Fibroblast of villous mesenchyme (primary cell): Measurements from ENCODE around the gene ANKH. TPM values are rescaled to one million over a fixed set of nuclear protein-coding genes. Genes with fewer than 3 reads are reported as not detected.

Experiments
- DNase-seq: peaks from one replicate; pipeline ENCODE4 v3.0.0-alpha.2; 2010; ENCODE audit warnings: low read depth
- H3K4me3 ChIP-seq: 2 replicates; pipeline ENCODE4 v1.5.1; 2011; ENCODE audit warnings: low read depth, mild to moderate bottlenecking, low read length
- total RNA-seq: library from RNA; depleted of rRNA; stranded (reverse); fragments of >200 nt; gene quantifications from 2 replicates; pipeline ENCODE4 v1.2.3, GENCODE V29; 2012
- TF ChIP-seq, protein P1 (sequence below): IDR thresholded peaks from 2 replicates; pipeline ENCODE4 v1.5.1; 2012; ENCODE audit warnings: low read depth, mild to moderate bottlenecking, low read length; ENCODE audit not compliant: insufficient read depth

Gene ANKH
- total RNA-seq, 1 donor: 8.2 TPM

DNA sequence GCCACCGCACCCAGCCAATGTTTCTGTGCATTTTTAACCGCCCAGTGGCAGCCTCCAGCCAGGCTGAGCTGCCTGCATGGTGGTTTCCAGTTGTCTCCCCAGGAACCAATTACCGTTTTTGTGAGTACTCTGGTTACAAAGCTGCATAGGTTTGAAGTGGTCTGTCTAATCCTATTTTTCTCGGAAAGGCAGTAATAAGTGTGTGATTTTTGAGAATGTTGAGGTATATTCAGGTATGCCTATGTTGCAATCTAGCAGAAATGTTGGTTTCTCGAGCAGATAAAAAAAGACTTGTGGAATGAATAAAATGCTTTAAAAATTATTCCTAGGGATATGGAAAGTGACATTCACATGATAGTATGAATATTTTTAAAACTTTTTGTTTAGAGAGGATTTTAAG is 41.5 kb upstream of the ANKH start:
- DNase-seq: peak; percentile 49
- TF ChIP-seq, protein P1, sequence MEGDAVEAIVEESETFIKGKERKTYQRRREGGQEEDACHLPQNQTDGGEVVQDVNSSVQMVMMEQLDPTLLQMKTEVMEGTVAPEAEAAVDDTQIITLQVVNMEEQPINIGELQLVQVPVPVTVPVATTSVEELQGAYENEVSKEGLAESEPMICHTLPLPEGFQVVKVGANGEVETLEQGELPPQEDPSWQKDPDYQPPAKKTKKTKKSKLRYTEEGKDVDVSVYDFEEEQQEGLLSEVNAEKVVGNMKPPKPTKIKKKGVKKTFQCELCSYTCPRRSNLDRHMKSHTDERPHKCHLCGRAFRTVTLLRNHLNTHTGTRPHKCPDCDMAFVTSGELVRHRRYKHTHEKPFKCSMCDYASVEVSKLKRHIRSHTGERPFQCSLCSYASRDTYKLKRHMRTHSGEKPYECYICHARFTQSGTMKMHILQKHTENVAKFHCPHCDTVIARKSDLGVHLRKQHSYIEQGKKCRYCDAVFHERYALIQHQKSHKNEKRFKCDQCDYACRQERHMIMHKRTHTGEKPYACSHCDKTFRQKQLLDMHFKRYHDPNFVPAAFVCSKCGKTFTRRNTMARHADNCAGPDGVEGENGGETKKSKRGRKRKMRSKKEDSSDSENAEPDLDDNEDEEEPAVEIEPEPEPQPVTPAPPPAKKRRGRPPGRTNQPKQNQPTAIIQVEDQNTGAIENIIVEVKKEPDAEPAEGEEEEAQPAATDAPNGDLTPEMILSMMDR: no peak

DNA sequence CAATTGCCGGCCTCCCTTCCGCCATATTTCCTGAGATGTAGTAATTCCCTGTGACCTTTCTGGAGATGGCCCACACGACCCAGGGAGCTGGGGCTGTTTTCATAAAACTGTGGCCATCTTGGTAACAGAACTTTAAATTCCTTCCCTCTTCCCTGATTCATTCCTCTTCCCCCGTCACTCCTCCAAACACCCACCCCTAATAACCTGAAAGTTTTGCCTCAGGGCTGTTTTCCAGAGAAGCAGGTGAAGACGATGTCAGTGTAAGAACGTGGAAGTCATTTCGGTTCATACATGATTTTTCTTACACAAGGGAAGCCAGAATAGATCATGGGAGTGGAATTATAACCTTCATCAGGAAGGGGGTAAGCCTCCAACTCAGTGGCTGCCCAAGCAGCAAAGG is 40.6 kb upstream of the ANKH start:
- H3K4me3 ChIP-seq: no peak overlapping the region
- TF ChIP-seq, protein P1: no peak
- no peak for DNase-seq

More for the DNA sequence above, 41.5 kb upstream of the ANKH start:
- no peak overlapping the region for H3K4me3 ChIP-seq

DNA sequence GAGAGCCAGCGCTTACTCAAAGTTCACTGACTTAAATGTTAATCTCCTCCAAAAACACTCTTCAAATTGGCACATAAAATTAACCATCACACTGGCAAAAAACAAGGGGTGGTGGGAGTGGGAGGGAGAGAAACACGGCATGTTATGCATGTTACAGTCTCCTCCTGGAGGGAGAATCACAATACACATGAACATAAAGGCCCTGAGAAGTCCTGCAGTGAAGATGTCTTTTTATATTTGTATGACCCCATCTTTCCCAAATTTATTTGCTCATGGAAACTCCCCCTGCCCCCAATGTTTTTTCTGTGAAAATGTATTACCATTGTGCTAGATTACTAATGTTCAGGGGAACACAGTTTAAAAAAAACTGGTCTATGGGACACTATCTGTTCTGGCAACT is 37.8 kb upstream of the ANKH start:
- DNase-seq: no peak
- H3K4me3 ChIP-seq: no peak overlapping the region
- TF ChIP-seq, protein P1: no peak

DNA sequence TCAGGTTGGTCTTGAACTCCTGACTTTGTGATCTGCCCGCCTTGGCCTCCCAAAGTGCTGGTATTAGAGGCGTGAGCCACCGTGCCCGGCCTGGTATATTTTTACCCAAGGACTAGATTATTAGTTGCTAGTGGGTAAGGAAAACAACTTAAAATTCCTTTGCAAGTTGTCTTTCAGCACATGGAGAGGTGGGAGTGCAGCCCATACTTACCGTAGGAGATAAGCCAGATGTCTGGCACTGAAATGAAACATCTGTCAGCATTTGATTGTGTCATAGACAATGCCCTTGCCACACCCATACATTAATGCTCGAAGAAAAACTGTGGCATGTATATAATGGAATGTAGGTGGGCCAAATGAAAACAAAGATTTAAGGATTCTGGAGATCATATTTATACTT is 36.6 kb upstream of the ANKH start:
- H3K4me3 ChIP-seq: no peak overlapping the region
- TF ChIP-seq, protein P1: no peak
- DNase-seq: peak; percentile 70

DNA sequence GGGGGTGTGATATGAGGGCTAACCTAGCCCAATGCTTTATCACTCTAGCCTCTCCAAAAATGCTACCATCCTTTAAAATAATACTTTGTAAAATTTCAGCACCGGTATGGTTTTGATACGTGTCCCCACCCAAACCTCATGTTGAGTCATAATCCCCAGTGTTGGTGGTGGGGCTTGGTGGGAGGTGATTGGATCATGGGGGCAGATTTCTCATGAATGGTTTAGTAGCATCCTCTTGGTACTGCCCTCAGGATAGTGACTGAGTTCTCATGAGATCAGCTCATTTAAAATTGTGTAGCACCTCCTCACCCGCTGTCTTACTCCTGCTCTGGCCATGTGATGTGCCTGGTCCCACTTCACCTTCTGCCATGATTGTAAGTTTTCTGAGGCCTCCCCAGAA is 35.0 kb upstream of the ANKH start:
- DNase-seq: no peak
- TF ChIP-seq, protein P1: no peak
- H3K4me3 ChIP-seq: no peak overlapping the region

DNA sequence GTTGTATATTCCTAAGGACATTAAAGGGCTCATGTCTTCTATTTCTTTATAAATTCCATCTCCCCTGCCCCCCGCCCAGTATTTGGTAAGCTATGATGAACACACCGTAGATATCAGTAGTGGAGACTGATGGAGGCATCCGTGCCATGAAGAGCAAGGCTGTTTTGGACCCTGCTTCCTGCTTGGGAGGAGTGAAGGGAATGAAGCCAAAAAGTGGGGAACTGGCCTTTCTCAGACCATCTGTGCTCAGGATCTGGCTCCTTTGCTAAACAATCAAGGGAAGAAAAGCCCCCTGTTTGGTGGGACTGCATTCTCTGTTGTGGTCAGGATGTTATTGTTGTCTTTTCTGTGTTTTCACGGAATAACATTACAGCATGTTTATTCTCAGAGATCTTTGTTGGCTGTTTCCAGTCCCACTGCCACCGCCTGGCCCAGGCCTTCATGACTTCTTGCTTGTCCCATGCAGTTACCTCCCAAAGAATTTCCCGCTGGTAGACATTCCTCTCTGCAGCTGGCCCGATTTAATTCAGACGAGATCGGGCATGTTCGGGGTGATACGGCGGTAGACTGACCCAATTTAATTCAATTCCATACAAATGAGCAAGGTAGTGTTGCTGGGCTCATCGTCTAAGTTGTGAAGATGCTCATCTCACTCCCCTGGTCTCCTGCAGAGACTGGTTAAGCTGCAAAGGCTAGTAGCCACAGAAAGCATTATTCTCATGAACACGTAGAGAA is 31.4 kb upstream of the ANKH start:
- TF ChIP-seq, protein P1: no peak
- H3K4me3 ChIP-seq: no peak overlapping the region
- DNase-seq: no peak
